ENCODE data around the gene VAV2.

VAV2 gene

GRCh38 chr9:133956520-133957076 is 35.5 kb downstream of the VAV2 start:
- TF ChIP-seq, protein P1, sequence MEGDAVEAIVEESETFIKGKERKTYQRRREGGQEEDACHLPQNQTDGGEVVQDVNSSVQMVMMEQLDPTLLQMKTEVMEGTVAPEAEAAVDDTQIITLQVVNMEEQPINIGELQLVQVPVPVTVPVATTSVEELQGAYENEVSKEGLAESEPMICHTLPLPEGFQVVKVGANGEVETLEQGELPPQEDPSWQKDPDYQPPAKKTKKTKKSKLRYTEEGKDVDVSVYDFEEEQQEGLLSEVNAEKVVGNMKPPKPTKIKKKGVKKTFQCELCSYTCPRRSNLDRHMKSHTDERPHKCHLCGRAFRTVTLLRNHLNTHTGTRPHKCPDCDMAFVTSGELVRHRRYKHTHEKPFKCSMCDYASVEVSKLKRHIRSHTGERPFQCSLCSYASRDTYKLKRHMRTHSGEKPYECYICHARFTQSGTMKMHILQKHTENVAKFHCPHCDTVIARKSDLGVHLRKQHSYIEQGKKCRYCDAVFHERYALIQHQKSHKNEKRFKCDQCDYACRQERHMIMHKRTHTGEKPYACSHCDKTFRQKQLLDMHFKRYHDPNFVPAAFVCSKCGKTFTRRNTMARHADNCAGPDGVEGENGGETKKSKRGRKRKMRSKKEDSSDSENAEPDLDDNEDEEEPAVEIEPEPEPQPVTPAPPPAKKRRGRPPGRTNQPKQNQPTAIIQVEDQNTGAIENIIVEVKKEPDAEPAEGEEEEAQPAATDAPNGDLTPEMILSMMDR (IDR thresholded peaks at IDR 0.05; ENCODE audit: borderline replicate concordance, control extremely low read depth, extremely low read depth, insufficient read depth, missing control alignments), result no peak
- DNase-seq (ENCODE audit: low spot score), result no peak
- in situ Hi-C loops (cut with MboI; ENCODE audit: low sequenced_read_pairs, unreplicated experiment), result no loop called here

DNA sequence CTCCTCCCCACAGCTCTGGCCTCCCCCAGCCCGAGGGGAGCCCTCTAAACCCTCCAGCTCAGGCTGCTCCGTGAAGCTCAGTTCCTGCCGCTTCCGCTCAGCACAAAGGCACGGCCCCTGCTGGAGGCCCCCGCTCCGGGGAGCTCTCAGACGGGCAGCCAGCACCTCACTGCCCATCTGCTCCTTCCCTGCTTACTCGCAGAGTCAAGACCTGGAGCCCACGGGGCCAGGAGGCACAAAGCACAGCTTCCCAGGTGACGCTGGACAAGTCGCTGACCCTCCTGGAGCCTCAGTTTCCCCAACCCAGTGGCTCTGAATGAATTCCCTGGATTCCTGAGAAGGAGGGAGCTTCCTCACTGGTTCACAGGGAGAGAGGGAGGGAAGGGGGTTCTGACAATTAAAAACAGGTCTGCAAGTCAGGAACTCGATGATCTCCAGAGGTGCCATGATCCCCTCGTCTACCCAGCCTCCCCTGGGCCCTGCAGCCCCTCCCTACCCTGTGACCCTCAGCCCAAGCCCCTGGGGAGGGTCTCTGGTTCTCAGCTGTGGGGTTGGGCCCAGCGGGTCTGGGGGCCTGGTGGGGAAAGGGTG is 36.2 kb downstream of the VAV2 start:
- peak; percentile 85 for DNase-seq (ENCODE audit: low spot score)
- TF ChIP-seq, protein P1 (IDR thresholded peaks at IDR 0.05; ENCODE audit: borderline replicate concordance, control extremely low read depth, extremely low read depth, insufficient read depth, missing control alignments), result no peak
- in situ Hi-C loops (cut with MboI; ENCODE audit: low sequenced_read_pairs, unreplicated experiment), result no loop called here

GRCh38 chr9:133954862-133955529 is 37.1 kb downstream of the VAV2 start:
- in situ Hi-C loops (cut with MboI; ENCODE audit: low sequenced_read_pairs, unreplicated experiment), result no loop called here
- TF ChIP-seq, protein P1 (IDR thresholded peaks at IDR 0.05; ENCODE audit: borderline replicate concordance, control extremely low read depth, extremely low read depth, insufficient read depth, missing control alignments), result no peak

GRCh38 chr9:133953976-133954709 is 38.0 kb downstream of the VAV2 start:
- peak; percentile 81 for DNase-seq (ENCODE audit: low spot score)
- TF ChIP-seq, protein P1 (IDR thresholded peaks at IDR 0.05; ENCODE audit: borderline replicate concordance, control extremely low read depth, extremely low read depth, insufficient read depth, missing control alignments), result no peak
- in situ Hi-C loops (cut with MboI; ENCODE audit: low sequenced_read_pairs, unreplicated experiment), result no loop called here

More at GRCh38 chr9:133954862-133955529, 37.1 kb downstream of the VAV2 start:
- no peak for DNase-seq (ENCODE audit: low spot score)

DNA sequence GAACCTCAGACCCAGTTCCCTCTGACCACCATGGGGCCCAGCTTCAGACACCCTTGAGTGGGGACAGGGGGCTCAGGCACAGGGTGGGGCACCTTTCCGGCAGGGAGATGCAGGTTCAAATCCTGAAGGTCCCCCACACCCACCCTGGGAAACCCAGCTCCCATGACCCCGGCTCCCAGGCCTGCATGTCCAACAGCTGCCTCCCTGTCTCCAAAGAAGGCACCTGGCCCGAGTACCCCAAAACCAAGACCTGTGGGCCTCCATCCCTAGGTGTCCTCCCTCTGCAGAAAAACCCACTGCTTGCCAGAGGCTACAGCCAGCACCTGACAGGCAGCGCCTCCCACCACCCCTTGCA is 38.5 kb downstream of the VAV2 start:
- TF ChIP-seq, protein P1 (IDR thresholded peaks at IDR 0.05; ENCODE audit: borderline replicate concordance, control extremely low read depth, extremely low read depth, insufficient read depth, missing control alignments), result no peak
- DNase-seq (ENCODE audit: low spot score), result no peak
- in situ Hi-C loops (cut with MboI; ENCODE audit: low sequenced_read_pairs, unreplicated experiment), result no loop called here

Data from GM13976 (cell line).